Left cardiac atrium (tissue), 4 donors: Measurements from ENCODE around the gene ATG7. TPM values are rescaled to one million over a fixed set of nuclear protein-coding genes. Genes with fewer than 3 reads are reported as not detected.

Source experiments
- ATAC-seq, 2 donors: fragments of 200-7000 bp; cut with Tn5 transposase; one replicate each; pipeline ENCODE4 v1.9.1; 2020; ENCODE audit warnings: mild to moderate bottlenecking in 2 of 2, moderate library complexity in 2 of 2
- DNase-seq: peaks from one replicate; pipeline ENCODE4 v3.0.0-alpha.2; 2020
- intact Hi-C, 2 donors: fragments of 100-400 bp; cut with DNase I; formaldehyde crosslinking; loops; one replicate each; pipeline versions ENCODE4 v1.14.1 to v1.15.1; 2022 to 2023
- total RNA-seq, 2 donors: library from RNA; stranded (reverse); fragmentation: NEBNext Ultra II Directional; extraction: Animal tissue kit (Norgen Biotek cat#: 25700); gene quantifications; one replicate each; pipeline ENCODE4 v1.2.1, GENCODE V29; 2021
- donor health status: DM: no; HTN: yes; CAD: no.
- donor health status: DM: no; HTN: yes; CAD: no; lungs with severe emphysema.
- donor health status: DM: yes; HTN: yes; CAD: no.
- donor health status: Dilated cardiomyopathy.

Gene ATG7
- total RNA-seq, 2 donors from 2014 or later = 21.7 to 22.8 TPM

DNA sequence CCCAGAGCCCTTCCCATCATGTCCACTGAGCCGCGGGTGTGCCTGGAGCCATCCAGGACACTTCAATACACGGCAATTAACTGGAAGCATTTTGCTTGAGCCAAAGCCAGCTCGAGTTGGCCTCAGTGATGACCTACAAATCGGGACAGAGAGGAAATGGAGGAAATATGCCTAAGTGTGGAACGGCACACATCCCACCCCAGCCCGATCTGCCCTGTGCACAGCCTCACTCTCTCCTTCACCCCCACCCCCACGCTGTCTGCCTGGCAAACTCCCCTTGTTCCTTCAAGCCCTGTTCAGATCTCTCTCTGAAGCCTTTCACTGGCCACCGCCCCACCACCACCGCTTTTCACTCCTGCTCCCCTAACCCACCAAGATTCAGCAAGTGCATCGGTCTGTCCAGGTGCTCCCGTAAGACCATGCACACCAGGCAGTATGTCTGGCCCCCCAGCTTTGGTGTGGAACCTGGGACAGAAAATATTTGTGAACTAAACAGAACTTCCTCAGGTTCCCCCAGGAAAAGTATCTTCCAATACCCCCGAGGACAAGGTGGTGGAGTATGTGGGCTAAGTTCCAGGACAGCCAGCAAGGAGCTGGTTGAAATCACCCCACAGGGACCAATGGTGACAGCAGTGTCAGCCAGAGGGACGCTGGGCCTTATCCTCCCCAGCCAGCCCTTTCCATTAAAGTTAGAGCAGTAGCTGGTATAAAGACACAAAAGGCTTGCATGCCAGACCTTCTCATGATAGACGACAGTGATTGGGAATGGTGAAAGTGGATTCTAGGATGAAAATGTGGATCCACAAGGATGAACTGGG lies 287.8 kb downstream of the ATG7 start:
- intact Hi-C loops = loop anchor here in 1 of 2 donors (5.0 to 10.0 kb wide), 2 partner anchors 48 to 85 kb away; partner anchors contain the start of gene VGLL4
- DNase-seq (no peak), ATAC-seq (peak; percentile 6 to 72)

DNA sequence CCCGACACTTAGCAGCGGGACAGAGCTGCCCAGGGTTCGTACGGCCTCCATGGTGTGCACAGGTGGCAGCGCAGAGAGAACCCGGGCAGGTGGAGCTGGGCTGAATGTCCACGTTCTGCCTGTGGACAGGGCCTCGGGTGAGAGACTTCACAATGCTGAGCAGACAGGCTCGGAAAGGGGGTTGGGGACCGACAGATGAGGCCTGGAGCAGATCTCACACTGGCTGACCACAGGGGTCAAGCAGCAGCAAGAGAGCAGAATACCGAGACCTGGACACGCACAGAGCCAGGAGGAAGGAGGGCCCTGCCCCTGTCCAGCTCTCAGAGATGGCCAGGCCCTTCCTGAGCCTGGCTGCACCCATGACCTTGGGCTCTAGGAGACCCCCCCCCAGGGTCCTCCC lies 288.5 kb downstream of the ATG7 start:
- DNase-seq (no peak), ATAC-seq (peak in 1 of 2 donors; percentile 2)

DNA sequence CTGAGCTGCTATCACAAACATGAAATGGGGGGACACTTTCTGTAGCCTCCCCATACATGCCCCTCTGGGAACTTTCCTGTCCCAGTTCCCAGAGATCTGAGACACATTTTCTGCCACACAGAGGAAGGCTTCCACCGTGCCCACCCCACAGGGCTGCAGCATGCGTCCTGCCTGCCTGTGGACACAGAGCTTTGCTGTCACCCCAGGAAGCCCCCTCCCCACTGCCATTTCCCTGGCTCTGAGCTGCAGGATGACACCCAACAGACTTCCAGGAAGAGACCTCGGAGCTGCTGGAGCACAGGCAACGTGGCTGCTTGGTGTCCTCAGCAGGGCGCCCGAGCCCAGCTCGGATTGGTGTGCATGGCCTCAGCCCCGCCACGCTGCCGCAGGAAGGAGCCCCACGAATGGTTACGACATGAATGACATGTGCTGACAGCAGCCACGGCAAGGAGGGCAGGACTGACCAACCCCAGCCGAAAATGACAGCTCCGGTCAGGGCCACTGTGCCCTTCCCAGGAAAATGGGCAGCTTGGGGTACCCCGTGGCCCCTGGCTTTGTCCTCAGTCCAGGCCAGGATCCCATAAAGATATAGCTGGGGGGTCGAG lies 290.2 kb downstream of the ATG7 start:
- intact Hi-C loops = loop anchor here in 1 of 2 donors (5.0 to 10.0 kb wide), 2 partner anchors 50 to 82 kb away; partner anchors contain the start of gene VGLL4
- ATAC-seq (no peak), DNase-seq (no peak)

More for the DNA sequence above, 288.5 kb downstream of the ATG7 start:
- intact Hi-C loops = loop anchor here in 1 of 2 donors (5.0 to 10.0 kb wide), 2 partner anchors 48 to 84 kb away; partner anchors contain the start of gene VGLL4

- no peak for DNase-seq
- ATAC-seq = no peak
- intact Hi-C loops = loop anchor here in 1 of 2 donors (5.0 to 10.0 kb wide), 2 partner anchors 51 to 81 kb away; partner anchors contain the start of gene VGLL4
Observed at GRCh38 chr3:11563159-11563864, 291.1 kb downstream of the ATG7 start.

GRCh38 chr3:11563865-11564185 lies 291.6 kb downstream of the ATG7 start:
- intact Hi-C loops = loop anchor here in 1 of 2 donors (5.0 to 10.0 kb wide), 2 partner anchors 52 to 81 kb away; partner anchors contain the start of gene VGLL4
- ATAC-seq (no peak), DNase-seq (no peak)

- peak; percentile 23 for DNase-seq
Observed at GRCh38 chr3:11564577-11565001, 292.4 kb downstream of the ATG7 start.

GRCh38 chr3:11565072-11565471 lies 292.9 kb downstream of the ATG7 start:
- intact Hi-C loops = loop anchor here in 1 of 2 donors (10.0 kb wide), 1 partner anchor 80 kb away; the partner anchor contains the start of gene VGLL4
- ATAC-seq (peak; percentile 8 to 62), DNase-seq (peak; percentile 48)

More at GRCh38 chr3:11564577-11565001, 292.4 kb downstream of the ATG7 start:
- no peak for ATAC-seq
- intact Hi-C loops = loop anchor here in 1 of 2 donors (5.0 to 10.0 kb wide), 2 partner anchors 52 to 80 kb away; partner anchors contain the start of gene VGLL4

- ATAC-seq (no peak), DNase-seq (peak; percentile 17)
- intact Hi-C loops = loop anchor here in 1 of 2 donors (10.0 kb wide), 1 partner anchor 79 kb away; the partner anchor contains the start of gene VGLL4
Observed at GRCh38 chr3:11565492-11565891, 293.3 kb downstream of the ATG7 start.

DNA sequence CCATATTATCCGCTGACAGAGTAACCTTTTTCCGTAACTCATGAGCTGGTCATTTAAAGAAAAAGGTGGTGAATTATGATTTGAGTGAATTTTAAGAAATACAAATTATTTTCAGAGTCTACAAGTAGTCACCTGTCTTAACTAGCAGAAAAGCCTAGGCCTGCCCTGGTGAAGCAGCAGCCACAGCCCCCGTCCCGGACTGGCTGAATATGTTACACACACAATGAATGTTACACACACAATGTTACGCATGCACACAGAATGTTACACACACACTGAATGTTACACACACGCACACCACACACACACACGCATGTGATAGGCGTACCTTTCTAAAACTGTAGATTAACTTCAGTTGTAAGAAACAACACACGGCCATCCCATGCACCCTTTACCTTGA lies 293.7 kb downstream of the ATG7 start:
- DNase-seq (peak; percentile 7), ATAC-seq (no peak)
- intact Hi-C loops = loop anchor here in 1 of 2 donors (10.0 kb wide), 1 partner anchor 79 kb away; the partner anchor contains the start of gene VGLL4

GRCh38 chr3:11566478-11566877 lies 294.3 kb downstream of the ATG7 start:
- ATAC-seq (no peak), DNase-seq (peak; percentile 6)
- intact Hi-C loops = loop anchor here in 1 of 2 donors (10.0 kb wide), 1 partner anchor 78 kb away; the partner anchor contains the start of gene VGLL4

DNA sequence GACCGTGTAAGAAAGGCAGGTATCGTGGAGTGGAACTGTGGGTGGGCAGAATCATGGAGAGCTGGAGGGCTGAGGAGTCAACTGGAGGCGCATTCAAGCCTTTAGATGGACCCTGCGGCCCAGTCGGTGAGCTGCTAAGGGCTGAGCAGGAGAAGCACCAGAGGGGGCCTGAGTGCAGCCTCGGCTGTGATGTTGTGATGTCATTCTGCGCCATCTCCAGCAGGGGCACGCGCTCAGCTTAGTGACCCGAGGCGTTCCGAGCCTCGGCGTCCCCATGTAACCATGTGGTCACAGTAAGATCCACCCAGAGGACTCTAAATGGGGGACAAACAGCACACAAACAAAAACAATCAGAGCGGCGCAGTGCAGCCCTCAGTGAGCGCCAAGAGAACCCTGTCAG lies 294.7 kb downstream of the ATG7 start:
- ATAC-seq (no peak), DNase-seq (peak; percentile 10)
- intact Hi-C loops = loop anchor here in 1 of 2 donors (10.0 kb wide), 1 partner anchor 78 kb away; the partner anchor contains the start of gene VGLL4

- ATAC-seq (peak; percentile 7 to 10), DNase-seq (no peak)
- intact Hi-C loops = loop anchor here in 1 of 2 donors (10.0 kb wide), 1 partner anchor 77 kb away; the partner anchor contains the start of gene VGLL4
Observed at GRCh38 chr3:11567516-11568467, 295.6 kb downstream of the ATG7 start.

- peak; percentile 86 for DNase-seq
- peak; percentile 50 to 74 for ATAC-seq
- intact Hi-C loops = loop anchor here in 1 of 2 donors (10.0 kb wide), 1 partner anchor 76 kb away; the partner anchor contains the start of gene VGLL4
Observed at GRCh38 chr3:11568503-11569155, 296.4 kb downstream of the ATG7 start.

- ATAC-seq = no peak
- DNase-seq = no peak
- intact Hi-C loops = loop anchor here in 1 of 2 donors (10.0 kb wide), 1 partner anchor 76 kb away; the partner anchor contains the start of gene VGLL4
Observed at GRCh38 chr3:11569156-11569741, 297.1 kb downstream of the ATG7 start.

DNA sequence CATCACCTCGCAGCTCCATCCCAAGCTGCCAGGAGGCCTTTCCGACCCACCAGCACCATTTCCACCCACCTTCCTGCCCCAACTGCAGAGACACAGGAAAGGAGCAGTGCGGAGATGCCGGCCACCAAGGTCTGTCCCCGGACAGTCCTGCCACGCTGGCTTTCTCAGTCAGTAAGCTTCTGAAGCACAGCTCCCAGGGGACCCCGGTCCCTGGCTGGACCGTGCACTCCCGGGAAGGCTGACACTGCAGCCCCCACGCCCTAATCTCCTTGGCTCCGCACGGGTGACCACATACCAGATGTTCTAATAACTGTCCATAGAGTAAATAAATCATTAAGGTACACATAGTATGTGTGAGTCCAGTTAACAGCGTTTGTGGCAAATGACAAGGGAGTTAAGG lies 298.1 kb downstream of the ATG7 start:
- no peak for DNase-seq
- intact Hi-C loops = no loop called here

GRCh38 chr3:11570789-11571495 lies 298.7 kb downstream of the ATG7 start:
- ATAC-seq (peak in 1 of 2 donors; percentile 8), DNase-seq (peak; percentile 59)
- intact Hi-C loops = no loop called here

More for the DNA sequence above, 298.1 kb downstream of the ATG7 start:
- ATAC-seq = no peak
